Measurements from ENCODE around the gene CSRP2. TPM values are rescaled to one million over a fixed set of nuclear protein-coding genes. Genes with fewer than 3 reads are reported as not detected.

The CSRP2 gene
- total RNA-seq, 1 donor from 2014 or later = 86.3 TPM

- Mint-ChIP-seq H3K27ac (no peak overlapping the region), H3K27me3 (ENCODE audit: low read depth) (no peaks in the 10 kb centered on the region), H3K9me3 (no peaks in the 10 kb centered on the region), H3K36me3 (no peaks in the 10 kb centered on the region), H3K4me1 (peaks cover 40% of the 10 kb centered on the region), H3K4me3 (no peak overlapping the region)
- TF ChIP-seq, protein P1, sequence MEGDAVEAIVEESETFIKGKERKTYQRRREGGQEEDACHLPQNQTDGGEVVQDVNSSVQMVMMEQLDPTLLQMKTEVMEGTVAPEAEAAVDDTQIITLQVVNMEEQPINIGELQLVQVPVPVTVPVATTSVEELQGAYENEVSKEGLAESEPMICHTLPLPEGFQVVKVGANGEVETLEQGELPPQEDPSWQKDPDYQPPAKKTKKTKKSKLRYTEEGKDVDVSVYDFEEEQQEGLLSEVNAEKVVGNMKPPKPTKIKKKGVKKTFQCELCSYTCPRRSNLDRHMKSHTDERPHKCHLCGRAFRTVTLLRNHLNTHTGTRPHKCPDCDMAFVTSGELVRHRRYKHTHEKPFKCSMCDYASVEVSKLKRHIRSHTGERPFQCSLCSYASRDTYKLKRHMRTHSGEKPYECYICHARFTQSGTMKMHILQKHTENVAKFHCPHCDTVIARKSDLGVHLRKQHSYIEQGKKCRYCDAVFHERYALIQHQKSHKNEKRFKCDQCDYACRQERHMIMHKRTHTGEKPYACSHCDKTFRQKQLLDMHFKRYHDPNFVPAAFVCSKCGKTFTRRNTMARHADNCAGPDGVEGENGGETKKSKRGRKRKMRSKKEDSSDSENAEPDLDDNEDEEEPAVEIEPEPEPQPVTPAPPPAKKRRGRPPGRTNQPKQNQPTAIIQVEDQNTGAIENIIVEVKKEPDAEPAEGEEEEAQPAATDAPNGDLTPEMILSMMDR (IDR thresholded peaks at IDR 0.05; ENCODE audit: unreplicated experiment) = no peak
- no peak for DNase-seq (ENCODE audit: low spot score in 2 of 2, unreplicated experiment in 2 of 2)
These were observed 35.5 kb upstream of the CSRP2 start for GRCh38 chr12:76914102-76914859.

DNA sequence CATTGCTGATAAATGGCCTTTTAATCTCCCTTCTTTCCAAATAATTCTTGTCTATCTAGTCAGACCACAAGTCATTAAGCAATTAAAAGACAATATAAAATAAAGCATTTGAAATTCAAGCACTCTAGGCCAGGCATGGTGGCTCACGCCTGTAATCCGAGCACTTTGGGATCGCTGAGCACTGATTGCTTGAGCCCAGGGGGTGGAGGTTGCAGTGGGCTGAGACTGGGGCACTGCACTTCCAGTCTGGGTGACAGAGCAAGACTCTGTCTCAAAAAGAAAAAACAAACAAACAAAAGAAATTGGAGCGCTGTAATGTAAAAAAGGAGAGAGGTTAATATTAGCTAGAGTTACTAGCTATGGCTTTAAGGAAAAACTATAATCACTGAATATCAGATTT is 30.5 kb upstream of the CSRP2 start:
- Mint-ChIP-seq H3K9me3 (peaks cover 3% of the 10 kb centered on the region), H3K36me3 (no peaks in the 10 kb centered on the region), H3K4me1 (peaks cover 32% of the 10 kb centered on the region), H3K27ac (peak overlapping the region; percentile 69), H3K4me3 (no peak overlapping the region), H3K27me3 (ENCODE audit: low read depth) (no peaks in the 10 kb centered on the region)
- no peak for DNase-seq (ENCODE audit: low spot score in 2 of 2, unreplicated experiment in 2 of 2)
- TF ChIP-seq, protein P1 (IDR thresholded peaks at IDR 0.05; ENCODE audit: unreplicated experiment) = no peak

- TF ChIP-seq, protein P1 (IDR thresholded peaks at IDR 0.05; ENCODE audit: unreplicated experiment) = no peak
- Mint-ChIP-seq H3K4me1 (peaks cover 32% of the 10 kb centered on the region), H3K9me3 (peaks cover 7% of the 10 kb centered on the region), H3K36me3 (no peaks in the 10 kb centered on the region), H3K4me3 (no peak overlapping the region), H3K27ac (no peak overlapping the region), H3K27me3 (ENCODE audit: low read depth) (no peaks in the 10 kb centered on the region)
- DNase-seq (ENCODE audit: low spot score in 2 of 2, unreplicated experiment in 2 of 2) = no peak
These were observed 29.6 kb upstream of the CSRP2 start for GRCh38 chr12:76908303-76909017.

DNA sequence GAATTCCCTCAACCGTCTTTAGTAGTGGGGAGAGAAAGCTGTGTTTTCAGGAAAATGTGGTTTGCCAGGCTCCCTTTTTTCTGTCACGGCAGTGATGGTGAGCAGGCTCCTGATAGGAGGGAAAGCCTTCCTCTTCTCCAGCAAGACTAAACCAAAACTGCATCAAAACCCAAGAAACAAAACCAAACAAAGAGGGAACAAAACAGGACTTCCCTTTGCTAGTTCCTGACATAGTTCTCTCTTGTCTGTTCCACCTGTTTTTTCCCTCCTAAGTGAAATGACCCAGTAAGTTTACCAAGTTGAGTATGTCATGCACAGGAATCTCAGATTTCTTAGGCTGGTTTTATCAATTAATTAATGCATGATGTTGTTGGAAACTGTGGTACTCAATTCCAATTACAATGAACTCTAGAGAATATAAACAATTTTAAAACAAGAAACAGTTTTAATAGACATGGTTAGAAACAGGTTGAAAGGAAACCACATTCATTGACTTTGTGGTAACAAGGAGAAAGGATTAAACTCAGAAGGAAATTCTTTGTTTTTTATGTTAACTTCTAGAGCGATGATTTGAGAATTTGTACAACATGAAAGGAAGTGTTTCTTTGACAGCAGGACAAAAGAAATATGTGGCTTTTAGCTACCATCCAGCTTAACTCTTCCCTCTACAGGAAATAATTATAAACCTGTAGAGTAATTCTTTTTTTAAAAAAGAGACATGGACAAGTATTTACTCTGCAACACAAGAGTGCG is 23.0 kb upstream of the CSRP2 start:
- Mint-ChIP-seq H3K36me3 (no peaks in the 10 kb centered on the region), H3K27me3 (ENCODE audit: low read depth) (no peaks in the 10 kb centered on the region), H3K9me3 (peaks cover 11% of the 10 kb centered on the region), H3K27ac (no peak overlapping the region), H3K4me3 (no peak overlapping the region), H3K4me1 (peaks cover 37% of the 10 kb centered on the region)
- TF ChIP-seq, protein P1 (IDR thresholded peaks at IDR 0.05; ENCODE audit: unreplicated experiment) = no peak
- no peak for DNase-seq (ENCODE audit: low spot score in 2 of 2, unreplicated experiment in 2 of 2)

DNA sequence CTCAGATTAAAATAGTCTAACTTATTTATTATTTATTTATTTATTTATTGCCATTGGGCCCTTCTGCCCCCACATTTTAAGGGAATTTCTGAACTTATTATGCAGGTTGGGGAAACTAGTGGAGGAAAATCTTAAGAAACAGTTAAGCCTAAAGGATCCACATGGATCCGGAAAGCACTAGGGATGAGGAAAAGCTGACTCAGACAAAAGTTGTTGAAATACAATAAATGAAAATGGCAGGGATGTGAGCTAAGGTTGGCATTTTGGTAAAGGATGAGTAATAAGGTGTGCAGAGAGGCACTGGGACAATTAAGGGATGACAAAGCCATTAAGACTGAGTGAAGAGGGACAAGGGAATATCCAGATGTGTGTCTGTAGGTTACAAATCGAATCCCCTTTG is 20.7 kb upstream of the CSRP2 start:
- peaks cover 32% of the 10 kb centered on the region for H3K4me1 Mint-ChIP-seq
- no peaks in the 10 kb centered on the region for H3K27me3 Mint-ChIP-seq (ENCODE audit: low read depth)
- TF ChIP-seq, protein P1 (IDR thresholded peaks at IDR 0.05; ENCODE audit: unreplicated experiment) = no peak
- peaks cover 19% of the 10 kb centered on the region for H3K9me3 Mint-ChIP-seq
- no peak for DNase-seq (ENCODE audit: low spot score in 2 of 2, unreplicated experiment in 2 of 2)
- no peak overlapping the region for H3K4me3 Mint-ChIP-seq
- peaks cover 5% of the 10 kb centered on the region for H3K36me3 Mint-ChIP-seq
- no peak overlapping the region for H3K27ac Mint-ChIP-seq
